ENCODE data around the gene ACSS1. TPM values are rescaled to one million over a fixed set of nuclear protein-coding genes. Genes with fewer than 3 reads are reported as not detected.

ACSS1 gene
- total RNA-seq, 2 donors from 2014 or later, result 73.8 to 83.8 TPM

- TF ChIP-seq POLR2A (IDR thresholded peaks at IDR 0.05), result no peak
- TF ChIP-seq, protein P1, sequence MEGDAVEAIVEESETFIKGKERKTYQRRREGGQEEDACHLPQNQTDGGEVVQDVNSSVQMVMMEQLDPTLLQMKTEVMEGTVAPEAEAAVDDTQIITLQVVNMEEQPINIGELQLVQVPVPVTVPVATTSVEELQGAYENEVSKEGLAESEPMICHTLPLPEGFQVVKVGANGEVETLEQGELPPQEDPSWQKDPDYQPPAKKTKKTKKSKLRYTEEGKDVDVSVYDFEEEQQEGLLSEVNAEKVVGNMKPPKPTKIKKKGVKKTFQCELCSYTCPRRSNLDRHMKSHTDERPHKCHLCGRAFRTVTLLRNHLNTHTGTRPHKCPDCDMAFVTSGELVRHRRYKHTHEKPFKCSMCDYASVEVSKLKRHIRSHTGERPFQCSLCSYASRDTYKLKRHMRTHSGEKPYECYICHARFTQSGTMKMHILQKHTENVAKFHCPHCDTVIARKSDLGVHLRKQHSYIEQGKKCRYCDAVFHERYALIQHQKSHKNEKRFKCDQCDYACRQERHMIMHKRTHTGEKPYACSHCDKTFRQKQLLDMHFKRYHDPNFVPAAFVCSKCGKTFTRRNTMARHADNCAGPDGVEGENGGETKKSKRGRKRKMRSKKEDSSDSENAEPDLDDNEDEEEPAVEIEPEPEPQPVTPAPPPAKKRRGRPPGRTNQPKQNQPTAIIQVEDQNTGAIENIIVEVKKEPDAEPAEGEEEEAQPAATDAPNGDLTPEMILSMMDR (IDR thresholded peaks at IDR 0.05), result no peak
- H3K9me3 ChIP-seq, result no peaks in the 10 kb centered on the region
- no peak overlapping the region for H3K4me3 ChIP-seq
- peak overlapping the region in 2 of 4 donors; percentile 82 to 85 for H3K27ac ChIP-seq
- intact Hi-C loops (cut with DNase I), result no loop called here
- H3K27me3 ChIP-seq, result no peaks in the 10 kb centered on the region
- H3K36me3 ChIP-seq (replicated peaks in 1 of 2; ENCODE audit: insufficient read depth in 1 of 2, low read depth in 2 of 2), result no peaks in the 10 kb centered on the region
- WGBS, 2 donors, result 19 to 21% methylated on average over 9 of the region's 9 CpGs
- peaks cover 99% of the 10 kb centered on the region for H3K4me1 ChIP-seq
- ATAC-seq, result no peak
- DNase-seq, result peak in 1 of 4 donors; percentile 21
Observed at GRCh38 chr20:25045343-25045712, 12.6 kb downstream of the ACSS1 start.

DNA sequence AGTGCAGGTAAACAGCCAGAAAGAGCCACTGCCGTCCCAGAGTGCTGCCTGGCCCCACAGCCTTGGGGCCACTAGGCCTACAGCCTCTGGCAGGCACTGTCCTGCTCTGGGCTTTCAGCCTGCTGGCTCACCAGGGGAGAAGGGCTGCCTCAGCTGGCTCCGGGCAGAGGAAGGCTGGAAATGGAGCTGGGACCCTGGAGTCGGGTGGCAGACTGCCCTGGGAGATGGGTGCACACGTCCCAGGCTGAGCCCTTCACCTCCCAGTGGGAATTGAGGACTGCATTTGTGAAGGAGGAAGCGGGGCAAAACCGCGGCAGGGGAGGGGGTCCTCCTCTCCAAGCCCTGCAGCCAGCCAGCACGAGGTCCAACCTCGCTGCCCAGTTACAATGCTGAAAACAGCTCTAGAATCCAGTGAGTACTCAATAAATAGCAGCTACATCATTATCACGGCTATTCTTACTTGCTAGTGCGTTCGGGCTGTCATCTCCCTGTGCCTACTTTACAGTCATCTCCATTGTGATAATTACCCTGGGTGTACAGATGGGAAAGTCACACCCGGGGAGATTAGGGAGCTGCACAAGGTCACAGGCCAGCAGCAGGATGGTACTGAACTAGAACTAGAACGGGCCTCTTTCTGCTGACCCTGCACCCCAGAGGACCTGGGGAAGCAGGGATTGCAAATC, 13.1 kb downstream of the ACSS1 start:
- TF ChIP-seq POLR2A (IDR thresholded peaks at IDR 0.05), result no peak
- TF ChIP-seq, protein P1 (IDR thresholded peaks at IDR 0.05), result no peak
- DNase-seq (peak in 3 of 4 donors; percentile 10 to 29 (median 15)), ATAC-seq (no peak)
- H3K36me3 ChIP-seq (replicated peaks in 1 of 2; ENCODE audit: insufficient read depth in 1 of 2, low read depth in 2 of 2), result no peaks in the 10 kb centered on the region
- H3K4me1 ChIP-seq, result peaks cover 99% of the 10 kb centered on the region
- H3K9me3 ChIP-seq, result no peaks in the 10 kb centered on the region
- no peak overlapping the region for H3K4me3 ChIP-seq
- WGBS, 2 donors, result 59 to 62% methylated on average over 9 to 14 of the region's 14 CpGs
- no peaks in the 10 kb centered on the region for H3K27me3 ChIP-seq
- intact Hi-C loops (cut with DNase I), result no loop called here
- peak overlapping the region in 2 of 4 donors; percentile 82 to 85 for H3K27ac ChIP-seq

DNA sequence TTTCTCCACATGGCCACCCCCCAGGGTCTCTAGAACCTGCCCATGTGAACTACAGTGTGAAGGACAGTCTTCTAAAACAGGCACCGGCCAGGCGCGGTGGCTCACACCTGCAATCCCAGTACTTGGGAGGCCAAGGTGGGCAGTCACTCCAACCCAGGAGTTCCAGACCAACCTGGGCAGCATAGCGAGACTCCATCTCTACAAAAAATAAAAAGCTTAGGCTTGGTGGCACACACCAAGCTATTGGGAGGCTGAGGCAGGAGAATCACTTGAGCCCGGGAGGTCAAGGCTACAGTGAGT, 13.7 kb downstream of the ACSS1 start:
- Histone ChIP-seq H3K4me3 (no peak overlapping the region), H3K36me3 (replicated peaks in 1 of 2; ENCODE audit: insufficient read depth in 1 of 2, low read depth in 2 of 2) (no peaks in the 10 kb centered on the region), H3K27me3 (no peaks in the 10 kb centered on the region), H3K4me1 (peaks cover 99% of the 10 kb centered on the region), H3K27ac (peak overlapping the region in 2 of 4 donors; percentile 82 to 85), H3K9me3 (no peaks in the 10 kb centered on the region)
- intact Hi-C loops (cut with DNase I), result no loop called here
- DNase-seq, result peak in 2 of 4 donors; percentile 7
- ATAC-seq, result no peak
- WGBS, 2 donors, result 93 to 100% methylated on average over 5 of the region's 5 CpGs
- no peak for TF ChIP-seq POLR2A (IDR thresholded peaks at IDR 0.05)
- TF ChIP-seq, protein P1 (IDR thresholded peaks at IDR 0.05), result no peak

- no peaks in the 10 kb centered on the region for H3K27me3 ChIP-seq
- H3K36me3 ChIP-seq (replicated peaks in 1 of 2; ENCODE audit: insufficient read depth in 1 of 2, low read depth in 2 of 2), result no peaks in the 10 kb centered on the region
- no peak overlapping the region for H3K4me3 ChIP-seq
- H3K9me3 ChIP-seq, result no peaks in the 10 kb centered on the region
- ATAC-seq (no peak), DNase-seq (peak in 2 of 4 donors; percentile 3 to 5)
- H3K4me1 ChIP-seq, result peaks cover 99% of the 10 kb centered on the region
- intact Hi-C loops (cut with DNase I), result no loop called here
- 80 to 92% methylated on average over 7 to 9 of the region's 9 CpGs for WGBS, 2 donors
- no peak for TF ChIP-seq POLR2A (IDR thresholded peaks at IDR 0.05)
- TF ChIP-seq, protein P1 (IDR thresholded peaks at IDR 0.05), result no peak
- peak overlapping the region; percentile 28 to 85 (median 83) for H3K27ac ChIP-seq
Observed at GRCh38 chr20:25043499-25044260, 14.3 kb downstream of the ACSS1 start.

Measured in body of pancreas (tissue), 4 donors.